KBM-7 (cell line): ENCODE measurements around the gene EIF1AD.

Source experiments
- DNase-seq: peaks from one replicate; pipeline ENCODE4 v3.0.0-alpha.2; 2015
- in situ Hi-C: fragments of 300-500 bp; cut with MboI; formaldehyde crosslinking; loops from 2 replicates; pipeline ENCODE4 v1.14.3; 2020; ENCODE audit warnings: low sequenced_read_pairs, low pct_unique_long_range_greater_than_20kb, mixed read lengths

Gene EIF1AD, protein sequence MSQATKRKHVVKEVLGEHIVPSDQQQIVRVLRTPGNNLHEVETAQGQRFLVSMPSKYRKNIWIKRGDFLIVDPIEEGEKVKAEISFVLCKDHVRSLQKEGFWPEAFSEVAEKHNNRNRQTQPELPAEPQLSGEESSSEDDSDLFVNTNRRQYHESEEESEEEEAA

DNA sequence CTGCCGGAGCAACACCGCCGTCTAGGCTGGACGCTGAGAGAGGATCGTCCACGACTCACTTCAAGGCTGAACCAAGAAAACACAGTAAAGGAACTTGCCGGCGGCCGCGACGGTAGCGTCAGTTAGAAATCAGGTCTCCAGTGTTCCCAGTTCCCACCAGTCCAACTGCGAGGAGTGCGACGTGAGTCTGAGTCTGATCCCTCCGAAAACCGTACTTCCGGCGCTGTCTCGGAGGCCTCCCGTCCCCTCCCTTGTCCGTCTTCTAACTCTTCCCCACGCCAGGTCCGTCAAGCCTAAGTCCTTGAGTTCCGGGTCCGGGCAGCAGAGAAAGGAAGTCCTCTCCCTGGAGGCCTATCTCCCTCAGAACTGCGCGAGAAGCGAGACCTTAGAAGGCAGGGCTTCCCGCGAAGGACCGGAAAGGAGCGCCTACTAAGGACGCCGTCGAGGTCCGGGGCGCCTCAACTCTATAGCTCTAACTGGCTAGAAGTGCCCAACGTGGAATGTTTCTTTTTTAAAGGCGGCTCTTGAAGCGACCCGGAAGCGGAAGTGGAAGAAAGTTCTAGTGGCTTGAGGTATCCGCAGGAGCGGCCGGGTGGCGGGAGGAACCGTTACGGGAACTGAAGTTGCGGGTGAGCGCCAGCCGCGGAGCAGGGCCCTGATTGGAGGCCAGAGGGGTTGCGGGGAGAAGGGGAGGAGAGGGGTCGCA is at the start of gene EIF1AD, which contains the start of gene BANF1:
TSS of gene EIF1AD (minus strand) at position 216 of the 706 bp plus-strand sequence. CDS start 1,768 bp downstream, outside the sequence.
TSS of gene BANF1 (plus strand) at position 562 of the 706 bp plus-strand sequence. CDS start 748 bp downstream, outside the sequence.
- DNase-seq = peak; percentile 98
- in situ Hi-C loops = no loop called here

DNA sequence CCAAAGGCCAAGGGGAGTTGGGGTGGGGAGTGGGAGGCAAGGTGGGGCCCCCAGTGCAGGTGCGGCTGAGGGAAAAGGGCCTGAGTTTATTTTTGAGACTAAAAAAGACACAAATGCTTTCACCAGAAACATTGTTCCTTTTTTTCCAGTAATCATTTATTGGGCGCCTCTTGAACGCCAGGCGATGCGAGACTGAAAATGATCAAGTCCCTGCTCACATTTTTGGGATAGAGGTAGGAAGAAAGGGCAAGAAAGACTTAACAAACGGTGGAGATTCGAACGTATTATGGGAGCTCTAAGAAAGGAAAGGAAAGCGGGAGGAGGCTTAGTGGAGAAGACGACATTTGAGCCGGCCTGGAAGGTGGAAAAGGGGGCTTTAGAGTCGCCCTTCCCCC is 49.4 kb upstream of the EIF1AD start:
- DNase-seq = no peak
- in situ Hi-C loops = no loop called here

DNA sequence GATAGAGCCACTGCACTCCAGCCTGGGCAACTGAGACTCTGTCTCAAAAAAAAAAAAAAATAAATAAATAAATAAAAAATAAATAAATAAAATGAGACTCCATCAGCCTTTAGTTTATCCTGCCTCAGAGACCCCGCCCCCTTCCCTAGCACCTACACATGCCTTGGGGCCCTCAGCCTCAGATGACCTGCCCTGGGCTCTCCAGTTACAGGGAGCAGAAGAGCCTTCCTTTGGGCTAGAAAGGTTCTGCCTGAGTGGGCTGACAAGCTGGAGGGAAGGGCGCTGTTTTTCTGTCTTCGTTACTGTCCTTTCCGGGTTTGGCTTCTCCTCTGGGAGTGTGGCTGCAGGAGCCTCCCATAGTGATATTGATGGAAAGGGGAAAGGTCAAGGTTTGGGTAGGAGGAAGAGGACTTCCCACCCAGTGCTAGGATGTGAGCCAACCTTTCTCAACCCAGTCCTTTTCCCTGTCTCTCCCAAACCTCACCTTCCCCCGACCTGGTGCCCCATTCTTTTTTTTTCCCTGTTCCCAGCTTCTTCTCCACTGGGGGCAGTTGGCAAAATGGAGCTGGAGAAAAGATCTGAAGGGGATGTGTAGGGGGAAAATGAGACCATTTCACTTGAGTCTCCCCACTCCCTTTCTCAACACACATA is 48.7 kb upstream of the EIF1AD start:
- in situ Hi-C loops = no loop called here
- no peak for DNase-seq

DNA sequence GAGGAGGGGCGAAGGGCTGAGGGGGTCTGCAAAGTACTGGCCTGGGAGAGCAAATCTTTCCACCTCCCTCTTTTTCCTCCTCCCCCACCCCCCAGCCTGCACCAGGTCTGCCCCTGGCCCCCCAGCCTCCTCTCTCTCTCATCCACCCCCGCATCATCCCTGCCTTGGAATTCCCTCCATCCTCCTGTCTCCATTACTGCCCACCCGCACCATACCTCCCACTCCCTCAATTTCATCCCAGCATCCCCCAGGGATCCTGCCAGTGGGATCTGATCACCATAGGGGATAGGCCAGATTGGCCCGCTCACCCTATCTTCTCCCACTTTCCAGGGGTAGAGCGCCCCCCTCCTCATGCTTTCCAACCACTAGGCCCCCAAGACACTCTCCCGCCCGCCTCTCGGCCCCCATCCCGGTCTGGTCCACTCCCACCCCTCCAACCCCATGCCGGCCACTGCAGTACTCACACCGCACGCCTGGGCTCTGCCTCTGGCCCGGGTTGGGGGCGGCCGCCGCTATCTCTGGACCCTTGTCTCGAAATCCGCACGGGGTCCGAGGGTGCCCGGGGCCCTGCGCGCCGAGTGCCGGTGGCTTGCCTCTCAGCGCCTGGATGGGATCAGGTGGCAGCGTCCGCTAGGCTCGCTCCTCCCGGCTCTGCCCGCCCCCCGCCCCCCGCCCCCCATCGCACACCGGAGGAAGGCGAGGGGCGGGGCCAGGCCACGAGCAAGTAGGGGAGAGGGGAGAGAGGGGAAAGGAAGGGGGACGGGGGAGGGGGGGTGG is 46.8 kb upstream of the EIF1AD start, which contains the start of gene GAL3ST3:
TSS of gene GAL3ST3 (minus strand) at position 615 of the 777 bp plus-strand sequence. CDS start 3,746 bp downstream, outside the sequence.
- no peak for DNase-seq
- in situ Hi-C loops = no loop called here

- in situ Hi-C loops = no loop called here
Measured at GRCh38 chr11:66047541-66048365, 45.8 kb upstream of the EIF1AD start.

GRCh38 chr11:66046901-66047300 is 44.9 kb upstream of the EIF1AD start:
- no peak for DNase-seq
- in situ Hi-C loops = no loop called here

More at GRCh38 chr11:66047541-66048365, 45.8 kb upstream of the EIF1AD start:
- DNase-seq = no peak

- in situ Hi-C loops = no loop called here
- peak; percentile 78 for DNase-seq
Measured at GRCh38 chr11:66045177-66045639, 43.3 kb upstream of the EIF1AD start.

DNA sequence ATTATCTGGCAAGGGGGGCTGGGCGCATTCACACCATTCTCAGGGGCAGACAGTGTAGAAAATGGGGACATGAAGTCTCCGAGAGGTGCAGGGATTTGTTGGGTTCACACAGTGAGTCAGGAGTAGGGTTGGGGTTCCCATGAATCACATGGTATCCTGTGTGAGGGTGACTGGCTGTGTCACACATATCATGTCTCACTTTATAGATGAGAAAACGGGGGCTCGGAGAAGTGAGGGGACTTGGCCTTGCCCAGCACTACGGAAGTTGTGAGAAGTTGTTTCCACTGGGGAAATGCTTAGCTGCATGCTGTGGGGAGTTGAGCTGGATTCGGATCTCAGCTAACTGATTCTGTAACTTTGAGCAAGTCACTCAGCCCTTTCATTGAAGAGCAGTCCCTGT is 42.8 kb upstream of the EIF1AD start:
- no peak for DNase-seq
- in situ Hi-C loops = no loop called here

DNA sequence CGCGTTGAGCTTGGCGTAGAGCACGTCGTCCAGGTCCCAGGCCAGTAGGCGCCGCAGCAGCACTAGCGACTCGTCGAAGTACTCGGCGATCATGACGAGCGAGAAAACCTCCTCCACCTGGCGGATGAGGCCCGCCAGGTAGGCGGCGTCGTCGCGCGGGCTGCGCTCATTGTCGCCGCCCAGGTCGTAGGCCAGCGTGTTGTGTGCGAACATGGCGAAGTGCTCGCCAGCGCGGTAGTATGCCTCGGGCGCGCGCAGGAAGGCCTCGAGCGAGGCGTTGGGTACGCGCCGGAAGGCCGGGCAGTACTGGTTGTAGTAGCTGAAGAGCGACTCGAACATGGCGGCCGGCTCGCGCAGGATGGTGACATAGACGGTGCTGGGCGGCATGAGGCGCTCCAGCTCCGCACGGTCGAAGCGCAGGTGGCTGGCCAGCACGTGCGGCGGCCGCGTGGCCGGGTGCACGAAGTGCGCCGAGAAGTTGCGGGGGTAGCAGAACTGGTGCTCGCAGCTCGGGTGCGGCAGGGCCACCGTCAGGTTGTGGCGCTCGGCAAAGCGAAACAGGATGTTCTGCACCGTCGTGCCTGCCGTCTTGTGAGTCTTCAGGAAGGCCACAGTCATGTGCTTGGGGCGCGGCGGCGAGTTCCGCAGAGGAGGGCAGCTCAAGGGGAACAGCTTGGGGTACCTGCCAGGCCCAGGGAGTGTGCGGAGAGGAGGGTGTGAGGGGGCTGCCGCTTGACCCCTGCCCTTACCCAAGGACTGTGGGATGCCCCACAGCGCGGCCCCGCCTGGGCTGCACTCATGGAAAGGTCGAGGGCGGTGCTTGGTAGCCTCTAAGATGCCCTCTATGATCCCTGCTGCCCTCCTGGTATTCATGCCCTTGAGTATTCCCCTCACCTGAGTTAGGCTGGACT is 41.3 kb upstream of the EIF1AD start:
- in situ Hi-C loops = no loop called here
- no peak for DNase-seq

GRCh38 chr11:66042227-66042995 is 40.5 kb upstream of the EIF1AD start:
- no peak for DNase-seq
- in situ Hi-C loops = no loop called here

- DNase-seq = no peak
- in situ Hi-C loops = no loop called here
Measured at GRCh38 chr11:66039765-66040164, 37.8 kb upstream of the EIF1AD start.

DNA sequence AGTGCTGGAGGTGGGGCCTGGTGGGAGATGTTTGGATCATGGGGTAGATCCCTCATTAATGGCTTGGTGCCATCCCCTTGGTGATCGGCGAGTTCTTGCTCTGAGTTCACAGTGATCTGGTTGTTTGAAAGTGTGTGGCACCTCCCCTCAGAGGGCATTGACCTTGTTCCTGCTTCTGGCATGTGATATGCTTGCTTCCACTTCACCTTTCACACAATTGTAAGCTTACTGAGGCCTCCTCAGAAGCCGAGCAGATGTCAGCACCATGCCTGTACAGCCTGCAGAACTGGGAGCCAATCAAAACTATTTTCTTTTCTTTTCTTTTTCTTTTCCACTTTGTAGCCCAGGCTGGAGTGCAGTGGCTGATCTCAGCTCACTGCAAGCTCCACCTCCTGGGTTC is 35.4 kb upstream of the EIF1AD start:
- in situ Hi-C loops = no loop called here
- no peak for DNase-seq

DNA sequence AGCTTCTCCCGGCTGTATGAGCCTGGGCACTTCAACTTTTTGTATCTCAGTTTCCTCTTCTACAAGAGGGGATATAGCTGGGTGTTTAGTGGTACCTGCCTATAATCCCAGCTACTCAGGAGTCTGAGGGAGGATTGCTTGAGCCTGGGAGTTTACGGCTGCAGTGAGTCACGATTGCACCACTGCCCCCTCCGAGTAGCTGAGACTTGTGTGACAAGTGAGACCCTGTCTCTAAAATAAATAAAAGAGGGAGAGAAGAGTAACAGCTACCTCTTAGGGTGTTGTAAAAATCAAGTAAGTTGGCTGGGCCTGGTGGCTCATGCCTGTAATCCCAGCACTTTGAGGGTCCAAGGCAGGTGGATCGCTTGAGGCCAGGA is 34.4 kb upstream of the EIF1AD start:
- no peak for DNase-seq
- in situ Hi-C loops = no loop called here

GRCh38 chr11:66035653-66036333 is 33.8 kb upstream of the EIF1AD start:
- in situ Hi-C loops = no loop called here
- DNase-seq = no peak

- no peak for DNase-seq
- in situ Hi-C loops = no loop called here
Measured at GRCh38 chr11:66032957-66033735, 31.2 kb upstream of the EIF1AD start.
